Measurements from ENCODE around the gene CAMKMT.

DNA sequence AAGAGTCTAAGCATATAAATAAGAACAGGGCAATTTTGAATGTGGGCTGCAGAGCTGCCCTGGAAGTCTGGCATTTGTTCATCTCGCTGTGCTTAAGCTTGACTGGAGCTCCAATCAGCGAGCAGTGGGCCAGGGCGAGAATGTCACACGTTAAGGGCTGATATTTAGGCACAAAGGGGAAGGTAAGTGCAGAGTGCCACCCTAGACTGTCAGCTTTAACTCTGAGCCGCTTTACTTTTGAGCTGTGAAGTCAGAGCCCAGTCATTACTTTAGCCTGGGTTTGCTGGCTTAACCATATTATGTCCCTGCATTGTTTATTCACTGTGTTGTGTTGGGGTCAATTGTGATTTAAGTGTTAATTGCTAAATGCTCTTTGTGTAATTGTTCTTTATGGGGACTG lies 343.6 kb downstream of the CAMKMT start:
- TF ChIP-seq ZNF274 (IDR thresholded peaks at IDR 0.05; ENCODE audit: low read depth, low read length) (no peak), SUZ12 (IDR thresholded peaks at IDR 0.05; ENCODE audit: extremely low read depth, insufficient read depth, insufficient read length) (no peak)

Data from NT2/D1 (cell line).